Lung (tissue), 12 donors: ENCODE measurements around the gene CYSRT1. TPM values are rescaled to one million over a fixed set of nuclear protein-coding genes. Genes with fewer than 3 reads are reported as not detected.

ENCODE experiments used
- ATAC-seq: fragments of 200-7000 bp; cut with Tn5 transposase; one replicate; pipeline ENCODE4 v1.9.1; 2020; ENCODE audit warnings: moderate number of reproducible peaks; ENCODE audit not compliant: insufficient read depth, low FRiP score
- DNase-seq, 3 donors: peaks; one replicate each; pipeline ENCODE4 v3.0.0-alpha.2; 2013 to 2017
- H3K27ac ChIP-seq, 2 donors: one replicate each; pipeline ENCODE4 v1.5.1; 2013; ENCODE audit warnings: mild to moderate bottlenecking in 2 of 2, moderate library complexity in 2 of 2, control low read depth in 1 of 2, inconsistent platforms in 1 of 2, low read depth in 1 of 2, low read length in 1 of 2
- H3K27me3 ChIP-seq, 3 donors: one replicate each; pipeline ENCODE4 v1.5.1; 2013; ENCODE audit warnings: low read length in 2 of 3; ENCODE audit not compliant: control insufficient read depth in 3 of 3, insufficient read depth in 3 of 3
- H3K36me3 ChIP-seq, 4 donors: one replicate each; pipeline ENCODE4 v1.5.1; 2013; ENCODE audit warnings: low read length in 4 of 4, mild to moderate bottlenecking in 1 of 4, moderate library complexity in 1 of 4; ENCODE audit not compliant: control insufficient read depth in 4 of 4, insufficient read depth in 4 of 4
- H3K4me1 ChIP-seq, 5 donors: one replicate each; pipeline ENCODE4 v1.5.1; 2013; ENCODE audit warnings: low read length in 5 of 5, mild to moderate bottlenecking in 2 of 5, moderate library complexity in 1 of 5; ENCODE audit not compliant: control insufficient read depth in 5 of 5, insufficient read depth in 5 of 5
- H3K4me3 ChIP-seq: one replicate; pipeline ENCODE4 v1.5.1; 2013; ENCODE audit warnings: mild to moderate bottlenecking, control low read depth, moderate library complexity
- H3K9ac ChIP-seq, 2 donors: one replicate each; pipeline ENCODE4 v1.5.1; 2013; ENCODE audit warnings: low read length in 2 of 2, control low read depth in 1 of 2; ENCODE audit not compliant: insufficient read depth in 1 of 2
- H3K9me3 ChIP-seq, 4 donors: one replicate each; pipeline ENCODE4 v1.5.1; 2013; ENCODE audit warnings: low read length in 3 of 4, mild to moderate bottlenecking in 1 of 4, moderate library complexity in 1 of 4; ENCODE audit not compliant: control insufficient read depth in 4 of 4, insufficient read depth in 3 of 4
- CTCF ChIP-seq: IDR thresholded peaks from 2 replicates; pipeline ENCODE4 v1.5.1; 2012; ENCODE audit warnings: mild to moderate bottlenecking; ENCODE audit errors: control extremely low read depth, extremely low read depth
- WGBS, 2 donors: extraction: QIAGEN DNeasy Blood & Tissue Kit; methylation state at CpG; one replicate each; pipeline ENCODE4 v1.1.7; 2013; 5-methylcytosine and 5-hydroxymethylcytosine counted together
- polyA plus RNA-seq, 2 donors: library from polyadenylated mRNA; stranded (reverse); fragments of 200-250 nt; gene quantifications; one replicate each; pipeline ENCODE4 v1.2.1, GENCODE V29; 2013
- total RNA-seq, 2 donors: library from RNA; depleted of rRNA in 1 of 2; stranded (reverse); fragments of >200 nt in 1 of 2; gene quantifications; one replicate each; pipeline ENCODE4 v1.2.1, GENCODE V29; 2014 to 2021
- donor health status: control.
- donor health status: control.
- donor health status: Bipolar disorder and iron deficiency.
- donor health status: healthy.
- donor health status: DM: yes; HTN: yes; CAD: no.

Gene CYSRT1
- total and polyA plus RNA-seq, 4 donors: 0.70 to 2.7 (median 0.92) TPM; not detected in 1

GRCh38 chr9:137227054-137227852 is 2.3 kb downstream of the CYSRT1 start, which contains the start of gene RNF224:
Gene RNF224 (plus strand): TSS chr9:137227502. CDS start chr9:137228336, 834 bp downstream.
- Histone ChIP-seq H3K4me1 (peaks cover 0 to 11% (median 9%) of the 10 kb centered on the region in 5 donors), H3K9me3 (peaks cover 0 to 3% (median 0%) of the 10 kb centered on the region in 4 donors), H3K27ac (peak within 1 kb of the TSS in 1 of 2 donors; percentile 89), H3K36me3 (no peaks in the 10 kb centered on the region), H3K4me3 (no peak within 1 kb of the TSS), H3K27me3 (peaks cover 0 to 6% (median 0%) of the 10 kb centered on the region in 3 donors), H3K9ac (no peak within 1 kb of the TSS)
- DNase-seq (peak; percentile 74 to 79 (median 74)), ATAC-seq (no peak)
- 30 to 41% methylated on average over 25 of the region's 25 CpGs for WGBS, 2 donors
- TF ChIP-seq CTCF: peak; percentile 93

- DNase-seq: no peak
- peaks cover 0 to 9% (median 5%) of the 10 kb centered on the region in 5 donors for H3K4me1 ChIP-seq
Measured at GRCh38 chr9:137227853-137228505, 3.0 kb downstream of the CYSRT1 start.

GRCh38 chr9:137228506-137228967 is 3.6 kb downstream of the CYSRT1 start:
- no peak overlapping the region for H3K27ac ChIP-seq
- H3K4me3 ChIP-seq: no peak overlapping the region
- H3K9me3 ChIP-seq: peaks cover 0 to 3% (median 0%) of the 10 kb centered on the region in 4 donors
- no peak for ATAC-seq
- DNase-seq: no peak
- H3K36me3 ChIP-seq: no peaks in the 10 kb centered on the region
- no peak for TF ChIP-seq CTCF
- no peak overlapping the region for H3K9ac ChIP-seq
- H3K4me1 ChIP-seq: peaks cover 0 to 9% (median 4%) of the 10 kb centered on the region in 5 donors
- H3K27me3 ChIP-seq: peaks cover 0 to 6% (median 0%) of the 10 kb centered on the region in 3 donors
- WGBS, 2 donors: 61 to 78% methylated on average over 24 to 29 of the region's 29 CpGs

More at GRCh38 chr9:137227853-137228505, 3.0 kb downstream of the CYSRT1 start:
- H3K36me3 ChIP-seq: no peaks in the 10 kb centered on the region
- TF ChIP-seq CTCF: no peak
- 35 to 45% methylated on average over 16 to 18 of the region's 18 CpGs for WGBS, 2 donors
- H3K9ac ChIP-seq: no peak overlapping the region
- ATAC-seq: no peak
- H3K4me3 ChIP-seq: no peak overlapping the region
- peaks cover 0 to 3% (median 0%) of the 10 kb centered on the region in 4 donors for H3K9me3 ChIP-seq
- no peak overlapping the region for H3K27ac ChIP-seq
- peaks cover 0 to 6% (median 0%) of the 10 kb centered on the region in 3 donors for H3K27me3 ChIP-seq
